Mesendoderm (in vitro differentiated cells): ENCODE results near the gene C8A.

ENCODE experiments used
- DNase-seq: peaks from one replicate; pipeline ENCODE4 v3.0.0; 2013
- H2AK5ac ChIP-seq: 2 replicates; pipeline ENCODE4 v1.6.1; 2013; ENCODE audit warnings: low read length, inconsistent platforms
- H2BK120ac ChIP-seq: 2 replicates; pipeline ENCODE4 v1.6.1; 2013; ENCODE audit warnings: low read depth, mild to moderate bottlenecking, low read length, moderate library complexity, mixed read lengths
- H2BK15ac ChIP-seq: replicated peaks from 2 replicates; pipeline ENCODE4 v1.6.1; 2013; ENCODE audit warnings: low read depth, mild to moderate bottlenecking, moderate library complexity
- H2BK5ac ChIP-seq: 2 replicates; pipeline ENCODE4 v1.6.1; 2013; ENCODE audit warnings: low read length, inconsistent platforms
- H3K18ac ChIP-seq: 2 replicates; pipeline ENCODE4 v1.6.1; 2013; ENCODE audit warnings: mild to moderate bottlenecking, low read length, mixed read lengths
- H3K23ac ChIP-seq: one replicate; pipeline ENCODE4 v1.6.1; 2013; ENCODE audit warnings: low read length
- H3K27ac ChIP-seq: 2 replicates; pipeline ENCODE4 v1.5.1; 2013; ENCODE audit warnings: low read depth, mild to moderate bottlenecking, inconsistent platforms, low read length, moderate library complexity
- H3K27me3 ChIP-seq: 2 replicates; pipeline ENCODE4 v1.6.1; 2013; ENCODE audit warnings: low read length, control low read depth, mild to moderate bottlenecking, inconsistent platforms; ENCODE audit not compliant: insufficient read depth, poor library complexity
- H3K36me3 ChIP-seq: 2 replicates; pipeline ENCODE4 v1.6.1; 2013; ENCODE audit warnings: low read length, inconsistent platforms; ENCODE audit not compliant: control insufficient read depth, insufficient read depth
- H3K4ac ChIP-seq: one replicate; pipeline ENCODE4 v1.6.1; 2013; ENCODE audit warnings: low read depth, mild to moderate bottlenecking, low read length, moderate library complexity
- H3K4me1 ChIP-seq: 2 replicates; pipeline ENCODE4 v1.6.1; 2013; ENCODE audit warnings: low read depth, low read length, inconsistent platforms; ENCODE audit not compliant: control insufficient read depth
- H3K4me2 ChIP-seq: 2 replicates; pipeline ENCODE4 v1.6.1; 2013; ENCODE audit warnings: low read length
- H3K4me3 ChIP-seq: 2 replicates; pipeline ENCODE4 v1.5.1; 2013; ENCODE audit warnings: mild to moderate bottlenecking, low read length
- H3K56ac ChIP-seq: one replicate; pipeline ENCODE4 v1.6.1; 2013; ENCODE audit warnings: low read length
- H3K79me1 ChIP-seq: 2 replicates; pipeline ENCODE4 v1.6.1; 2013; ENCODE audit warnings: low read length, inconsistent platforms
- H3K79me2 ChIP-seq: 2 replicates; pipeline ENCODE4 v1.6.1; 2013; ENCODE audit warnings: mild to moderate bottlenecking, low read length; ENCODE audit not compliant: control insufficient read depth, insufficient read depth
- H3K9ac ChIP-seq: 2 replicates; pipeline ENCODE4 v1.6.1; 2013; ENCODE audit warnings: low read length, inconsistent platforms
- H4K5ac ChIP-seq: one replicate; pipeline ENCODE4 v1.6.1; 2013; ENCODE audit warnings: low read length
- H4K8ac ChIP-seq: one replicate; pipeline ENCODE4 v1.6.1; 2013; ENCODE audit warnings: low read depth, mild to moderate bottlenecking, control low read depth, low read length, moderate library complexity
- WGBS: extraction: QIAGEN DNeasy Blood & Tissue Kit; methylation state at CpG from one replicate; pipeline ENCODE4 v1.1.7; 2013; ENCODE audit warnings: low lambda C conversion rate, missing lambda C conversion rate; ENCODE audit not compliant: insufficient coverage; ENCODE audit errors: extremely low coverage; 5-methylcytosine and 5-hydroxymethylcytosine counted together

Gene C8A

DNA sequence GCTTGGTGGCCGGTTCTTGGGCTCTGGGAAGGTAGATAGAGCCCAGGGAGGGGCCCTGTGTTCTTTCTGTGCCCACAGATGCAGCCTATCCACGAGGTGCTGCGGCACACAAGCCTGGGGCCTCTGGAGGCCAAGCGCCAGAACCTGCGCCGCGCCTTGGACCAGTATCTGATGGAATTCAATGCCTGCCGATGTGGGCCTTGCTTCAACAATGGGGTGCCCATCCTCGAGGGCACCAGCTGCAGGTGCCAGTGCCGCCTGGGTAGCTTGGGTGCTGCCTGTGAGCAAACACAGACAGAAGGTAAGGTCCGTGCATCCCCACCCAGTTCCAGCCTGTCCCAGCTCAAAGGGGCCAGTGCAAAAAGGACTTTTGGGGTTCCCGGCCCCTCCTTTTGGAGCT lies 57.7 kb downstream of the C8A start:
- Histone ChIP-seq H3K4ac (no peak overlapping the region), H3K27ac (no peak overlapping the region), H3K9ac (no peak overlapping the region), H3K23ac (no peak overlapping the region), H3K27me3 (no peaks in the 10 kb centered on the region), H2AK5ac (no peak overlapping the region), H3K56ac (no peak overlapping the region), H3K36me3 (no peaks in the 10 kb centered on the region), H3K4me1 (peaks cover 11% of the 10 kb centered on the region), H4K5ac (no peak overlapping the region), H3K79me1 (no peaks in the 10 kb centered on the region), H3K4me3 (no peak overlapping the region), H4K8ac (no peak overlapping the region), H2BK15ac (no peak overlapping the region), H3K4me2 (no peak overlapping the region), H3K79me2 (no peaks in the 10 kb centered on the region), H2BK5ac (no peak overlapping the region), H3K18ac (no peak overlapping the region), H2BK120ac (no peak overlapping the region)
- WGBS: no CpG with 5 or more reads among the region's 12 CpGs
- DNase-seq: no peak

DNA sequence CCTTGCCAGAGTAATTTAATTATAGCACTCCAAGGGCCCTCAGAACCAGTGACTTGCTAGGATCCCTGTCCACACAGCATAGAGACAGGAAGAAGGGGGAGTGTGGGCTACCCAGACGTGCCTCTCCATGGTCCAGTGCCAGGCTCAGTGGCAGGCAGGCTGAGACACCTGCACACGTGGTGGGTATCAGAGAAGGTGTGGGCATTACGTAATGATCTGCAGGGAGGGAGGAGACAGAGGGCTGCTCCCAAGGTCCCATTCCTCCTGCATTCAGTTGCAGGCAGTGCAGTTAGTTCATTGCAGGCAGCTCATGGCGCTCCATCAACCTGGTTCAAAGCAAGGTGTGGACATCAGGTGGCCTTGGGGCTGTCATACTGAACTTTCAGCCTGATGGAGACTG lies 61.4 kb downstream of the C8A start:
- no peaks in the 10 kb centered on the region for H3K36me3 ChIP-seq
- peak overlapping the region; percentile 6 for H2AK5ac ChIP-seq
- no peaks in the 10 kb centered on the region for H3K79me2 ChIP-seq
- no peak overlapping the region for H3K23ac ChIP-seq
- no peak overlapping the region for H3K4me3 ChIP-seq
- no peak overlapping the region for H4K8ac ChIP-seq
- no peak overlapping the region for H3K18ac ChIP-seq
- no peak overlapping the region for H3K4ac ChIP-seq
- H2BK5ac ChIP-seq: no peak overlapping the region
- no CpG with 5 or more reads among the region's 4 CpGs for WGBS
- no peak overlapping the region for H2BK15ac ChIP-seq
- no peak overlapping the region for H3K4me2 ChIP-seq
- no peak overlapping the region for H3K56ac ChIP-seq
- H3K9ac ChIP-seq: no peak overlapping the region
- no peak overlapping the region for H3K27ac ChIP-seq
- H2BK120ac ChIP-seq: no peak overlapping the region
- DNase-seq: no peak
- no peak overlapping the region for H4K5ac ChIP-seq
- H3K79me1 ChIP-seq: no peaks in the 10 kb centered on the region
- no peaks in the 10 kb centered on the region for H3K27me3 ChIP-seq
- H3K4me1 ChIP-seq: peaks cover 11% of the 10 kb centered on the region

DNA sequence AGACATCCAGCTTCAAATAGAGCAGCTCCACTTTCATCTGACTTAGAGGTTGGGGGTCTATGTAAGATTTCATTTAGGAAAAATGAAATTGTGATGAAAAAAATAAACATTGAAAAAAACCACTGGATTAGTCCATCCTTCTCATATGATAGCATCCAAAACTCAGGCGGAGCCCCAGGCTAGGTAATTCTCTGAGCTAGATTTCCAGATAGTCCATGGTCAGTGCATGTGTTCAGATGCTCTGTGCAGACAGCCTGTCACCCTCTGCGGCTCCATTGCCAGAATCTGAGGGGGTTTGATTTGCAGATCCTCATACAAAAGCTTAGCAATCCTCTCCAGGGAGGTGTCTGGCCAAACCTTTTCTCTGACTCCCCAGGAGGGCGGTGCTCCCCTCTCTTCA lies 62.0 kb downstream of the C8A start:
- Histone ChIP-seq H3K9ac (no peak overlapping the region), H2AK5ac (no peak overlapping the region), H3K4me1 (peaks cover 11% of the 10 kb centered on the region), H3K27ac (no peak overlapping the region), H3K4me3 (no peak overlapping the region), H2BK15ac (no peak overlapping the region), H3K23ac (no peak overlapping the region), H3K27me3 (no peaks in the 10 kb centered on the region), H3K79me2 (no peaks in the 10 kb centered on the region), H3K4me2 (no peak overlapping the region), H3K56ac (no peak overlapping the region), H3K79me1 (no peaks in the 10 kb centered on the region), H2BK5ac (no peak overlapping the region), H3K18ac (no peak overlapping the region), H3K4ac (no peak overlapping the region), H4K8ac (no peak overlapping the region), H2BK120ac (no peak overlapping the region), H4K5ac (no peak overlapping the region), H3K36me3 (no peaks in the 10 kb centered on the region)
- WGBS: no CpG with 5 or more reads among the region's 3 CpGs
- no peak for DNase-seq

- H3K36me3 ChIP-seq: no peaks in the 10 kb centered on the region
- no peaks in the 10 kb centered on the region for H3K79me1 ChIP-seq
- no peak overlapping the region for H4K8ac ChIP-seq
- no peak overlapping the region for H3K23ac ChIP-seq
- no peak overlapping the region for H3K4ac ChIP-seq
- no peak overlapping the region for H2BK15ac ChIP-seq
- no peak overlapping the region for H3K18ac ChIP-seq
- no peak overlapping the region for H3K4me2 ChIP-seq
- WGBS: no CpG with 5 or more reads among the region's 5 CpGs
- peaks cover 11% of the 10 kb centered on the region for H3K4me1 ChIP-seq
- H3K9ac ChIP-seq: no peak overlapping the region
- no peak overlapping the region for H2BK120ac ChIP-seq
- H2AK5ac ChIP-seq: no peak overlapping the region
- no peak for DNase-seq
- H3K4me3 ChIP-seq: no peak overlapping the region
- H3K27ac ChIP-seq: no peak overlapping the region
- peak overlapping the region; percentile 10 for H3K56ac ChIP-seq
- no peaks in the 10 kb centered on the region for H3K27me3 ChIP-seq
- no peak overlapping the region for H4K5ac ChIP-seq
- H3K79me2 ChIP-seq: no peaks in the 10 kb centered on the region
- H2BK5ac ChIP-seq: no peak overlapping the region
These were observed 62.8 kb downstream of the C8A start for GRCh38 chr1:56917356-56917755.

GRCh38 chr1:56920591-56921001 lies 66.0 kb downstream of the C8A start:
- no peak overlapping the region for H2BK5ac ChIP-seq
- H4K5ac ChIP-seq: no peak overlapping the region
- H3K23ac ChIP-seq: no peak overlapping the region
- peaks cover 14% of the 10 kb centered on the region for H3K4me1 ChIP-seq
- H2AK5ac ChIP-seq: no peak overlapping the region
- no peak overlapping the region for H3K4me2 ChIP-seq
- H3K27ac ChIP-seq: no peak overlapping the region
- no peak for DNase-seq
- no peak overlapping the region for H2BK120ac ChIP-seq
- no peaks in the 10 kb centered on the region for H3K79me1 ChIP-seq
- no peak overlapping the region for H3K18ac ChIP-seq
- no peak overlapping the region for H3K9ac ChIP-seq
- H3K56ac ChIP-seq: no peak overlapping the region
- H3K79me2 ChIP-seq: no peaks in the 10 kb centered on the region
- no peaks in the 10 kb centered on the region for H3K27me3 ChIP-seq
- H3K4ac ChIP-seq: no peak overlapping the region
- WGBS: no CpG with 5 or more reads among the region's 2 CpGs
- no peak overlapping the region for H4K8ac ChIP-seq
- no peaks in the 10 kb centered on the region for H3K36me3 ChIP-seq
- no peak overlapping the region for H2BK15ac ChIP-seq
- no peak overlapping the region for H3K4me3 ChIP-seq

- no peak overlapping the region for H2BK120ac ChIP-seq
- no peak overlapping the region for H3K4me3 ChIP-seq
- H3K56ac ChIP-seq: no peak overlapping the region
- H2BK5ac ChIP-seq: no peak overlapping the region
- H3K79me1 ChIP-seq: no peaks in the 10 kb centered on the region
- H3K4ac ChIP-seq: no peak overlapping the region
- no peaks in the 10 kb centered on the region for H3K79me2 ChIP-seq
- no peak overlapping the region for H4K8ac ChIP-seq
- peaks cover 11% of the 10 kb centered on the region for H3K4me1 ChIP-seq
- H3K9ac ChIP-seq: no peak overlapping the region
- H3K27me3 ChIP-seq: no peaks in the 10 kb centered on the region
- no peak overlapping the region for H3K4me2 ChIP-seq
- H2AK5ac ChIP-seq: no peak overlapping the region
- H3K23ac ChIP-seq: no peak overlapping the region
- no peak overlapping the region for H3K27ac ChIP-seq
- DNase-seq: no peak
- no peak overlapping the region for H3K18ac ChIP-seq
- no peaks in the 10 kb centered on the region for H3K36me3 ChIP-seq
- H4K5ac ChIP-seq: no peak overlapping the region
- no CpG with 5 or more reads among the region's 1 CpG for WGBS
- no peak overlapping the region for H2BK15ac ChIP-seq
These were observed 66.9 kb downstream of the C8A start for GRCh38 chr1:56921479-56921878.
